H9 (cell line): Measurements from ENCODE around the gene MICALL1. TPM values are rescaled to one million over a fixed set of nuclear protein-coding genes. Genes with fewer than 3 reads are reported as not detected.

Experiments
- DNase-seq: peaks from one replicate; pipeline ENCODE4 v3.0.0-alpha.2; 2017
- H2AFZ ChIP-seq: one replicate; pipeline ENCODE4 v1.6.1; 2013; ENCODE audit warnings: mild to moderate bottlenecking, low read length, control low read depth, moderate library complexity
- H2AK5ac ChIP-seq: 2 replicates; pipeline ENCODE4 v1.6.1; 2013; ENCODE audit warnings: low read length, control low read depth, mixed read lengths; ENCODE audit not compliant: insufficient read length
- H2BK120ac ChIP-seq: one replicate; pipeline ENCODE4 v1.6.1; 2013; ENCODE audit warnings: low read depth, mild to moderate bottlenecking, low read length, control low read depth, inconsistent platforms; ENCODE audit not compliant: poor library complexity, severe bottlenecking
- H2BK12ac ChIP-seq: 2 replicates; pipeline ENCODE4 v1.6.1; 2013; ENCODE audit warnings: low read length, control low read depth, mixed read lengths, low read depth; ENCODE audit not compliant: insufficient read length
- H2BK15ac ChIP-seq: 2 replicates; pipeline ENCODE4 v1.6.1; 2013; ENCODE audit warnings: low read depth, low read length, control low read depth
- H2BK20ac ChIP-seq: one replicate; pipeline ENCODE4 v1.6.1; 2013; ENCODE audit warnings: low read depth, mild to moderate bottlenecking, low read length, control low read depth, inconsistent platforms; ENCODE audit not compliant: poor library complexity, severe bottlenecking
- H2BK5ac ChIP-seq: 2 replicates; pipeline ENCODE4 v1.6.1; 2013; ENCODE audit warnings: low read length, control low read depth, mixed read lengths; ENCODE audit not compliant: insufficient read length
- H3K14ac ChIP-seq: 2 replicates; pipeline ENCODE4 v1.6.1; 2013; ENCODE audit warnings: low read length, control low read depth; ENCODE audit not compliant: insufficient read depth
- H3K18ac ChIP-seq: 2 replicates; pipeline ENCODE4 v1.6.1; 2013; ENCODE audit warnings: low read depth, mild to moderate bottlenecking, mixed read lengths, low read length, control low read depth; ENCODE audit not compliant: insufficient read length
- H3K23ac ChIP-seq: 2 replicates; pipeline ENCODE4 v1.6.1; 2013; ENCODE audit warnings: low read length, control low read depth, mixed read lengths, low read depth; ENCODE audit not compliant: insufficient read length
- H3K23me2 ChIP-seq: 2 replicates; pipeline ENCODE4 v1.6.1; 2013; ENCODE audit warnings: low read depth, mild to moderate bottlenecking, mixed read lengths, low read length, control low read depth; ENCODE audit not compliant: insufficient read length, poor library complexity, severe bottlenecking
- H3K27ac ChIP-seq: 2 replicates; pipeline ENCODE4 v1.5.1; 2013; ENCODE audit warnings: low read length, control low read depth, mixed read lengths, low read depth; ENCODE audit not compliant: insufficient read length
- H3K27me3 ChIP-seq: 2 replicates; pipeline ENCODE4 v1.6.1; 2013; ENCODE audit warnings: low read length, control low read depth, inconsistent platforms; ENCODE audit not compliant: insufficient read depth
- H3K4ac ChIP-seq: 2 replicates; pipeline ENCODE4 v1.6.1; 2013; ENCODE audit warnings: low read depth, mild to moderate bottlenecking, control low read depth, inconsistent platforms, low read length, moderate library complexity
- H3K4me1 ChIP-seq: 2 replicates; pipeline ENCODE4 v1.6.1; 2013; ENCODE audit warnings: low read length, control low read depth, inconsistent platforms; ENCODE audit not compliant: insufficient read depth
- H3K4me2 ChIP-seq: 2 replicates; pipeline ENCODE4 v1.6.1; 2013; ENCODE audit warnings: low read length, control low read depth, mixed read lengths; ENCODE audit not compliant: insufficient read length, insufficient read depth
- H3K56ac ChIP-seq: 2 replicates; pipeline ENCODE4 v1.6.1; 2013; ENCODE audit warnings: low read depth, mild to moderate bottlenecking, mixed read lengths, low read length, control low read depth; ENCODE audit not compliant: insufficient read length
- H3K79me1 ChIP-seq: 2 replicates; pipeline ENCODE4 v1.6.1; 2013; ENCODE audit warnings: low read depth, mild to moderate bottlenecking, moderate library complexity, low read length, control low read depth, inconsistent platforms; ENCODE audit not compliant: insufficient read depth, poor library complexity, severe bottlenecking
- H3K79me2 ChIP-seq: 2 replicates; pipeline ENCODE4 v1.6.1; 2013; ENCODE audit warnings: low read length, control low read depth, inconsistent platforms; ENCODE audit not compliant: insufficient read depth
- H3K9ac ChIP-seq: 2 replicates; pipeline ENCODE4 v1.6.1; 2013; ENCODE audit warnings: low read length, control low read depth, mixed read lengths; ENCODE audit not compliant: insufficient read length; ENCODE audit errors: extremely low read depth
- H3K9me3 ChIP-seq: one replicate; pipeline ENCODE4 v1.6.1; 2013; ENCODE audit warnings: low read depth, low read length, inconsistent platforms; ENCODE audit not compliant: control insufficient read depth
- H3T11ph ChIP-seq: one replicate; pipeline ENCODE4 v1.6.1; 2013; ENCODE audit warnings: mild to moderate bottlenecking, low read length, control low read depth, inconsistent platforms
- H4K20me1 ChIP-seq: one replicate; pipeline ENCODE4 v1.6.1; 2013; ENCODE audit not compliant: control insufficient read depth, insufficient read length, insufficient read depth
- H4K5ac ChIP-seq: 2 replicates; pipeline ENCODE4 v1.6.1; 2013; ENCODE audit warnings: low read depth, mild to moderate bottlenecking, mixed read lengths, low read length, control low read depth; ENCODE audit not compliant: insufficient read length
- H4K8ac ChIP-seq: replicated peaks from 2 replicates; pipeline ENCODE4 v1.6.1; 2013; ENCODE audit warnings: low read length, control low read depth, mixed read lengths, low read depth; ENCODE audit not compliant: insufficient read length
- H4K91ac ChIP-seq: 2 replicates; pipeline ENCODE4 v1.6.1; 2013; ENCODE audit warnings: low read depth, mild to moderate bottlenecking, moderate library complexity, mixed read lengths, low read length, control low read depth; ENCODE audit not compliant: insufficient read length
- H3K27ac Mint-ChIP-seq, 3 experiments: 2 replicates in 2 of 3; 3 replicates in 1 of 3; pipeline ENCODE4 v1.8.0; 2020 to 2021; ENCODE audit warnings: mixed read lengths in 3 of 3, mild to moderate bottlenecking in 1 of 3, moderate library complexity in 1 of 3
- H3K27me3 Mint-ChIP-seq: 2 replicates; pipeline ENCODE4 v1.8.0; 2021; ENCODE audit warnings: low read depth, mild to moderate bottlenecking, moderate library complexity, mixed read lengths
- H3K36me3 Mint-ChIP-seq, 3 experiments: 2 replicates in 2 of 3; 3 replicates in 1 of 3; pipeline ENCODE4 v1.8.0; 2020 to 2021; ENCODE audit warnings: low read depth in 3 of 3, mixed read lengths in 3 of 3; ENCODE audit not compliant: insufficient read depth in 1 of 3
- H3K4me1 Mint-ChIP-seq, 2 experiments: 2 replicates each; pipeline ENCODE4 v1.8.0; 2020; ENCODE audit warnings: mixed read lengths in 2 of 2
- H3K4me3 Mint-ChIP-seq, 2 experiments: 2 replicates in 1 of 2; 3 replicates in 1 of 2; pipeline ENCODE4 v1.8.0; 2020 to 2021; ENCODE audit warnings: mild to moderate bottlenecking in 2 of 2, mixed read lengths in 2 of 2, moderate library complexity in 1 of 2
- H3K9me3 Mint-ChIP-seq, 2 experiments: 2 replicates in 1 of 2; 3 replicates in 1 of 2; pipeline ENCODE4 v1.8.0; 2020; ENCODE audit warnings: mild to moderate bottlenecking in 2 of 2, mixed read lengths in 2 of 2, moderate library complexity in 1 of 2
- WGBS: extraction: QIAGEN DNeasy Blood & Tissue Kit; methylation state at CpG from one replicate; pipeline ENCODE4 v1.1.7; 2013; ENCODE audit warnings: missing lambda C conversion rate, low lambda C conversion rate, mixed read lengths; ENCODE audit not compliant: insufficient read length; ENCODE audit errors: extremely low coverage; 5-methylcytosine and 5-hydroxymethylcytosine counted together
- total RNA-seq: library from RNA; stranded (reverse); gene quantifications from 2 replicates; pipeline ENCODE4 v1.2.1, GENCODE V29; 2021
- TF ChIP-seq, protein P1 (sequence below): fragments of 200-600 bp; sonication (generic); conservative IDR thresholded peaks from 3 replicates; pipeline ENCODE4 v1.8.0; 2021; ENCODE audit warnings: antibody characterized with exemption, mild to moderate bottlenecking

MICALL1 gene
- total RNA-seq, 1 experiment from 2014 or later, result 33.3 TPM

DNA sequence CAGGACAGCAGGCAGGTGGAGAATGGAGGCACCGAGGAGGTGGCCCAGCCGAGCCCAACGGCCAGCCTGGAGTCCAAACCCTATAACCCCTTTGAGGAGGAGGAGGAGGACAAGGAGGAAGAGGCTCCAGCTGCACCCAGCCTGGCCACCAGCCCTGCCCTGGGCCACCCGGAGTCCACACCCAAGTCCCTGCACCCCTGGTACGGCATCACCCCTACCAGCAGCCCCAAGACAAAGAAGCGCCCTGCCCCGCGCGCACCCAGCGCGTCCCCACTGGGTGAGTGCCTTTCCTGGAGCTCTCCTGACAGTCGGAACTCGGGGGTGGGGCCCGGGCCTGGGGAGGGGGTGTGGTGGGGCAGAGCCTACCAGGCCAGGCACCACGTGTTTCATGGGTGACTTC lies 19.7 kb downstream of the MICALL1 start:
- WGBS, result no CpG with 5 or more reads among the region's 15 CpGs
- Histone ChIP-seq H3K79me2 (no peaks in the 10 kb centered on the region), H3K27ac (no peak overlapping the region), H2BK12ac (no peak overlapping the region), H3K27me3 (no peaks in the 10 kb centered on the region), H3K79me1 (no peaks in the 10 kb centered on the region), H3K18ac (no peak overlapping the region), H3K9ac (no peak overlapping the region), H3K4ac (no peak overlapping the region), H3K4me2 (no peak overlapping the region), H2BK15ac (no peak overlapping the region), H4K8ac (no peak overlapping the region), H2AK5ac (no peak overlapping the region), H4K91ac (no peak overlapping the region), H3K4me1 (no peaks in the 10 kb centered on the region), H2BK5ac (no peak overlapping the region), H4K20me1 (no peaks in the 10 kb centered on the region), H3K56ac (no peak overlapping the region), H3K14ac (no peak overlapping the region), H3K23me2 (peaks cover 2% of the 10 kb centered on the region), H2BK120ac (no peak overlapping the region), H3K23ac (no peak overlapping the region), H3K9me3 (no peaks in the 10 kb centered on the region), H4K5ac (no peak overlapping the region), H3T11ph (no peak overlapping the region), H2BK20ac (no peak overlapping the region), H2AFZ (no peak overlapping the region)
- peaks cover 0 to 49% (median 23%) of the 10 kb centered on the region in 3 experiments; a peak in 6 of 7 replicates for H3K36me3 Mint-ChIP-seq
- H3K4me3 Mint-ChIP-seq, result no peak overlapping the region
- H3K27ac Mint-ChIP-seq, result no peak overlapping the region
- 0 out of 4 replicates have a peak, but pooled peaks cover 0 to 3% of the 10 kb centered on the region in 2 experiments for H3K4me1 Mint-ChIP-seq
- TF ChIP-seq, protein P1, sequence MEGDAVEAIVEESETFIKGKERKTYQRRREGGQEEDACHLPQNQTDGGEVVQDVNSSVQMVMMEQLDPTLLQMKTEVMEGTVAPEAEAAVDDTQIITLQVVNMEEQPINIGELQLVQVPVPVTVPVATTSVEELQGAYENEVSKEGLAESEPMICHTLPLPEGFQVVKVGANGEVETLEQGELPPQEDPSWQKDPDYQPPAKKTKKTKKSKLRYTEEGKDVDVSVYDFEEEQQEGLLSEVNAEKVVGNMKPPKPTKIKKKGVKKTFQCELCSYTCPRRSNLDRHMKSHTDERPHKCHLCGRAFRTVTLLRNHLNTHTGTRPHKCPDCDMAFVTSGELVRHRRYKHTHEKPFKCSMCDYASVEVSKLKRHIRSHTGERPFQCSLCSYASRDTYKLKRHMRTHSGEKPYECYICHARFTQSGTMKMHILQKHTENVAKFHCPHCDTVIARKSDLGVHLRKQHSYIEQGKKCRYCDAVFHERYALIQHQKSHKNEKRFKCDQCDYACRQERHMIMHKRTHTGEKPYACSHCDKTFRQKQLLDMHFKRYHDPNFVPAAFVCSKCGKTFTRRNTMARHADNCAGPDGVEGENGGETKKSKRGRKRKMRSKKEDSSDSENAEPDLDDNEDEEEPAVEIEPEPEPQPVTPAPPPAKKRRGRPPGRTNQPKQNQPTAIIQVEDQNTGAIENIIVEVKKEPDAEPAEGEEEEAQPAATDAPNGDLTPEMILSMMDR, result no peak
- H3K27me3 Mint-ChIP-seq, result no peaks in the 10 kb centered on the region
- H3K9me3 Mint-ChIP-seq, result no peaks in the 10 kb centered on the region
- DNase-seq, result no peak
